B cell (primary cell): ENCODE data around the gene PI4KA. TPM values are rescaled to one million over a fixed set of nuclear protein-coding genes. Genes with fewer than 3 reads are reported as not detected.

Experiments
- ATAC-seq: fragments of 200-7000 bp; cut with Tn5 transposase; one replicate; pipeline ENCODE4 v1.10.0; 2021; ENCODE audit warnings: low read depth, mild to moderate bottlenecking, moderate number of reproducible peaks, moderate library complexity
- CTCF ChIA-PET: fragments of 350-600 bp; sonication (Branson Sonifier 250); formaldehyde crosslinking; loops from one replicate; lab custom pipeline; 2021; ENCODE audit warnings: antibody characterized with exemption, inconsistent platforms; lab: Charles Lee
- POLR2A ChIA-PET: fragments of 350-600 bp; sonication (Branson Sonifier 250); formaldehyde crosslinking; loops from one replicate; lab custom pipeline; 2021; ENCODE audit warnings: antibody characterized with exemption; lab: Charles Lee
- DNase-seq: peaks from one replicate; pipeline ENCODE4 v3.0.0; 2013
- H2AFZ ChIP-seq: 2 replicates; pipeline ENCODE4 v1.6.1; 2012; ENCODE audit warnings: mild to moderate bottlenecking, low read depth, low read length; ENCODE audit not compliant: insufficient read depth, poor library complexity, severe bottlenecking
- H3K27ac ChIP-seq, 2 donors: 1 replicate in 1 of 2; 2 replicates in 1 of 2; pipeline ENCODE4 v1.5.1; 2012 to 2013; ENCODE audit warnings: low read length in 2 of 2, mild to moderate bottlenecking in 2 of 2, moderate library complexity in 1 of 2
- H3K27me3 ChIP-seq, 4 experiments: fragments of 200-600 bp in 1 of 4; sonication (generic) in 1 of 4; replicated peaks in 1 of 4; 1 replicate in 2 of 4; 2 replicates in 2 of 4; pipeline versions ENCODE4 v1.6.1 to v1.7.0; 2013 to 2016; ENCODE audit warnings: low read length in 3 of 4, mild to moderate bottlenecking in 2 of 4, mixed read lengths in 1 of 4, moderate library complexity in 1 of 4; ENCODE audit not compliant: insufficient read depth in 4 of 4, control insufficient read depth in 3 of 4; ENCODE audit errors: control extremely low read depth in 1 of 4
- H3K36me3 ChIP-seq, 2 experiments: replicated peaks in 1 of 2; 1 replicate in 1 of 2; 2 replicates in 1 of 2; pipeline versions ENCODE4 v1.6.1 to v1.7.1; 2013; ENCODE audit warnings: low read length in 1 of 2; ENCODE audit not compliant: insufficient read depth in 2 of 2, control insufficient read depth in 1 of 2; ENCODE audit errors: control extremely low read depth in 1 of 2, extremely low read depth in 1 of 2
- H3K4me1 ChIP-seq, 2 donors: fragments of 200-600 bp in 1 of 2; sonication (generic) in 1 of 2; 1 replicate in 1 of 2; 2 replicates in 1 of 2; pipeline versions ENCODE4 v1.5.1 to v1.6.1; 2013 to 2017; ENCODE audit warnings: low read length in 2 of 2; ENCODE audit not compliant: control insufficient read depth in 2 of 2, insufficient read depth in 2 of 2
- H3K4me2 ChIP-seq: replicated peaks from 2 replicates; pipeline ENCODE3; 2012; ENCODE audit warnings: mild to moderate bottlenecking, low read depth, low read length; ENCODE audit not compliant: poor library complexity, severe bottlenecking
- H3K4me3 ChIP-seq, 5 experiments: fragments of 200-600 bp in 1 of 5; sonication (generic) in 1 of 5; 1 replicate in 3 of 5; 2 replicates in 2 of 5; pipeline versions ENCODE4 v1.5.1 to v1.7.0; 2011 to 2016; ENCODE audit warnings: low read length in 4 of 5, mild to moderate bottlenecking in 4 of 5, low read depth in 2 of 5, control low read depth in 1 of 5, moderate library complexity in 1 of 5; ENCODE audit not compliant: insufficient read depth in 1 of 5; ENCODE audit errors: control extremely low read depth in 1 of 5, extremely low read depth in 1 of 5
- H3K79me2 ChIP-seq: fragments of 200-600 bp; sonication (generic); one replicate; pipeline ENCODE4 v1.6.0; 2016; ENCODE audit warnings: low read length; ENCODE audit not compliant: control insufficient read depth, insufficient read depth
- H3K9ac ChIP-seq: fragments of 200-600 bp; sonication (generic); 2 replicates; pipeline ENCODE4 v1.6.1; 2017; ENCODE audit warnings: mild to moderate bottlenecking, low read length, moderate library complexity
- H3K9me3 ChIP-seq, 3 donors: one replicate each; pipeline versions ENCODE4 v1.6.1 to v1.7.1; 2013; ENCODE audit warnings: low read length in 2 of 3; ENCODE audit not compliant: control insufficient read depth in 2 of 3, insufficient read depth in 1 of 3; ENCODE audit errors: control extremely low read depth in 1 of 3
- H4K20me1 ChIP-seq: 2 replicates; pipeline ENCODE4 v1.6.0; 2012; ENCODE audit warnings: mild to moderate bottlenecking, low read length; ENCODE audit not compliant: insufficient read depth, control insufficient read depth, poor library complexity, severe bottlenecking
- H3K27ac Mint-ChIP-seq: one replicate; pipeline ENCODE4 v1.8.0; 2021; ENCODE audit warnings: mixed read lengths
- H3K27me3 Mint-ChIP-seq: one replicate; pipeline ENCODE4 v1.8.0; 2021; ENCODE audit warnings: mixed read lengths
- H3K4me1 Mint-ChIP-seq: one replicate; pipeline ENCODE4 v1.8.0; 2021; ENCODE audit warnings: mixed read lengths
- H3K4me3 Mint-ChIP-seq: one replicate; pipeline ENCODE4 v1.8.0; 2021; ENCODE audit warnings: mixed read lengths
- H3K9me3 Mint-ChIP-seq: one replicate; pipeline ENCODE4 v1.8.0; 2022; ENCODE audit warnings: mixed read lengths; ENCODE audit not compliant: insufficient read depth
- CTCF ChIP-seq: fragments of 200-600 bp; IDR thresholded peaks from one replicate; pipeline ENCODE4 v1.8.0; 2022; ENCODE audit warnings: antibody characterized with exemption, mild to moderate bottlenecking
- EZH2 ChIP-seq: IDR thresholded peaks from 2 replicates; pipeline ENCODE4 v1.6.1; 2012; ENCODE audit warnings: borderline replicate concordance, low read depth, mild to moderate bottlenecking, moderate library complexity, low read length; ENCODE audit not compliant: insufficient read depth, poor library complexity, severe bottlenecking
- WGBS: methylation state at CpG from one replicate; pipeline ENCODE4 v1.1.5; 2013; ENCODE audit warnings: missing lambda C conversion rate; ENCODE audit not compliant: insufficient coverage; 5-methylcytosine and 5-hydroxymethylcytosine counted together
- intact Hi-C: fragments of 100-400 bp; cut with micrococcal nuclease; formaldehyde crosslinking; loops from one replicate; pipeline ENCODE4 v1.10.0; 2022
- polyA plus RNA-seq: library from polyadenylated mRNA; depleted of rRNA; stranded (reverse); fragments of >200 nt; gene quantifications from 2 replicates; pipeline ENCODE4 v1.2.3, GENCODE V29; 2012
- total RNA-seq, 2 donors: library from RNA; stranded (reverse); fragments of 120-200 nt in 1 of 2; gene quantifications; 1 replicate in 1 of 2; 2 replicates in 1 of 2; pipeline versions ENCODE4 v1.2.3 to v1.2.4, GENCODE V29; 2013 to 2022

The PI4KA gene
- total and polyA plus RNA-seq, 2 donors (not counting 1 experiment from before 2014, with no cell fraction given): 85.9 to 156 TPM

GRCh38 chr22:20783300-20783673 lies 75.3 kb downstream of the PI4KA start:
- Histone ChIP-seq H3K36me3 (peaks cover 0 to 48% of the 10 kb centered on the region in 2 experiments), H3K9me3 (no peaks in the 10 kb centered on the region), H3K27ac (no peak overlapping the region), H3K9ac (no peak overlapping the region), H2AFZ (no peak overlapping the region), H3K27me3 (no peaks in the 10 kb centered on the region), H4K20me1 (no peaks in the 10 kb centered on the region), H3K4me3 (no peak overlapping the region), H3K79me2 (peaks cover 2% of the 10 kb centered on the region), H3K4me2 (no peak overlapping the region), H3K4me1 (peaks cover 7 to 9% of the 10 kb centered on the region in 2 donors)
- no peak overlapping the region for H3K27ac Mint-ChIP-seq
- DNase-seq: no peak
- H3K9me3 Mint-ChIP-seq: no peaks in the 10 kb centered on the region
- H3K27me3 Mint-ChIP-seq: no peaks in the 10 kb centered on the region
- ChIA-PET CTCF (interaction anchor here (0.6 to 2.5 kb wide), 12 partner anchors 10 to 219 kb away, joined by 3 to 13 read pairs (median 4); partner anchors contain the start of gene SERPIND1), POLR2A (interaction anchor here (0.6 kb wide), 1 partner anchor 78 kb away, joined by 3 read pairs; no protein-coding TSS in a partner anchor)
- TF ChIP-seq CTCF: no peak
- TF ChIP-seq EZH2: no peak
- no peak overlapping the region for H3K4me3 Mint-ChIP-seq
- peaks cover 11% of the 10 kb centered on the region for H3K4me1 Mint-ChIP-seq
- WGBS: no CpG with 5 or more reads among the region's 3 CpGs
- intact Hi-C loops: loop anchor here (1.0 kb wide), 1 partner anchor 177 kb away; no protein-coding TSS in a partner anchor
- ATAC-seq: no peak

GRCh38 chr22:20782596-20783299 lies 75.9 kb downstream of the PI4KA start:
- Histone ChIP-seq H3K79me2 (peaks cover 2% of the 10 kb centered on the region), H3K36me3 (peaks cover 0 to 45% of the 10 kb centered on the region in 2 experiments), H3K27me3 (no peaks in the 10 kb centered on the region), H3K4me1 (peaks cover 7 to 9% of the 10 kb centered on the region in 2 donors), H3K9me3 (no peaks in the 10 kb centered on the region), H3K4me2 (no peak overlapping the region), H3K9ac (no peak overlapping the region), H2AFZ (no peak overlapping the region), H3K4me3 (no peak overlapping the region), H3K27ac (no peak overlapping the region), H4K20me1 (no peaks in the 10 kb centered on the region)
- intact Hi-C loops: loop anchor here (1.0 kb wide), 1 partner anchor 176 kb away; no protein-coding TSS in a partner anchor
- Mint-ChIP-seq H3K9me3 (no peaks in the 10 kb centered on the region), H3K27ac (no peak overlapping the region), H3K27me3 (no peaks in the 10 kb centered on the region), H3K4me3 (no peak overlapping the region), H3K4me1 (peaks cover 11% of the 10 kb centered on the region)
- 100% methylated on average over 1 of the region's 4 CpGs for WGBS
- ATAC-seq (no peak), DNase-seq (no peak)
- TF ChIP-seq CTCF (no peak), EZH2 (no peak)
- ChIA-PET CTCF (interaction anchor here (0.6 to 2.5 kb wide), 6 partner anchors 9 to 218 kb away, joined by 3 to 13 read pairs (median 7); partner anchors contain the start of gene SERPIND1), POLR2A (interaction anchor here (0.6 kb wide), 1 partner anchor 78 kb away, joined by 3 read pairs; no protein-coding TSS in a partner anchor)
